ENCODE results near the gene NCAPG2. TPM values are rescaled to one million over a fixed set of nuclear protein-coding genes. Genes with fewer than 3 reads are reported as not detected.

The NCAPG2 gene
- polyA plus RNA-seq, 1 donor from 2014 or later: 8.3 TPM

DNA sequence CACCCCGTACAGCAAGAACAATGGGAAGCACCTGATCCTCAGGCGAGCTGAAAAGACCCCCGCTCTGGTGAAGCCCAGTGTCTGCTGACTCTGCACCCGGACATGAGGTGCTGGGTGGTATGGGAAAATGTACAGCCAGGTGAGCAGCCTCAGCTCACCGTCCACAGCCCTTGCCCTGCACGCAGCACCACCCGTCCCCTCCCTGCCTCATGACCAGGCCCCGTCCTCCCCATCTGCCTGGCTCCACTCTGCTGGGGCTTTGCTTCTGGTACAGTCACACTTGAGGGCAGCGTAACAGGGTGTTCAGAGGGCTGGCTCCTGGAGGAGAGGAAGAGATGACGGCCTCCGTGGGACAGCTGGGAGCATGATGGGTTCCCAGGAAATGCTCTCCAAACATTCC lies 49.1 kb downstream of the NCAPG2 start:
- H3K36me3 ChIP-seq (ENCODE audit: insufficient read depth, low read length): no peaks in the 10 kb centered on the region
- no peaks in the 10 kb centered on the region for H3F3A ChIP-seq (ENCODE audit: insufficient read depth, low read length, poor library complexity, severe bottlenecking)
- no peak for TF ChIP-seq EZH2 (IDR thresholded peaks at IDR 0.05; ENCODE audit: borderline replicate concordance, insufficient read depth, low read length, poor library complexity, severe bottlenecking)
- no peak for TF ChIP-seq MXI1 (conservative IDR thresholded peaks at IDR 0.05; ENCODE audit: poor library complexity, severe bottlenecking)
- H2AFZ ChIP-seq (ENCODE audit: low read depth, low read length): no peak overlapping the region
- H3K4me3 ChIP-seq (ENCODE audit: low read length): no peak overlapping the region
- no peaks in the 10 kb centered on the region for H3K9me2 ChIP-seq (ENCODE audit: insufficient read depth, low read length)
- H3K4me2 ChIP-seq (ENCODE audit: low read length): no peak overlapping the region
- no peak overlapping the region for H3K9ac ChIP-seq (ENCODE audit: low read length)
- no peaks in the 10 kb centered on the region for H3K9me3 ChIP-seq (ENCODE audit: low read length)
- no peaks in the 10 kb centered on the region for H3K27me3 ChIP-seq (ENCODE audit: insufficient read depth, low read depth, low read length)
- no peak overlapping the region for H3K27ac ChIP-seq (ENCODE audit: low read length)
- no peaks in the 10 kb centered on the region for H4K20me1 ChIP-seq (ENCODE audit: insufficient read depth)
- no peaks in the 10 kb centered on the region for H3K79me2 ChIP-seq (replicated peaks; ENCODE audit: insufficient read depth, low read length)

GRCh38 chr7:158651968-158652565 lies 52.5 kb downstream of the NCAPG2 start:
- no peaks in the 10 kb centered on the region for H3K9me3 ChIP-seq (ENCODE audit: low read length)
- H3K36me3 ChIP-seq (ENCODE audit: insufficient read depth, low read length): no peaks in the 10 kb centered on the region
- H3K79me2 ChIP-seq (replicated peaks; ENCODE audit: insufficient read depth, low read length): no peaks in the 10 kb centered on the region
- H3K4me2 ChIP-seq (ENCODE audit: low read length): no peak overlapping the region
- no peak overlapping the region for H2AFZ ChIP-seq (ENCODE audit: low read depth, low read length)
- H3K9me2 ChIP-seq (ENCODE audit: insufficient read depth, low read length): no peaks in the 10 kb centered on the region
- H3K27ac ChIP-seq (ENCODE audit: low read length): no peak overlapping the region
- H3F3A ChIP-seq (ENCODE audit: insufficient read depth, low read length, poor library complexity, severe bottlenecking): no peaks in the 10 kb centered on the region
- H3K27me3 ChIP-seq (ENCODE audit: insufficient read depth, low read depth, low read length): no peaks in the 10 kb centered on the region
- H3K4me3 ChIP-seq (ENCODE audit: low read length): no peak overlapping the region
- H4K20me1 ChIP-seq (ENCODE audit: insufficient read depth): no peaks in the 10 kb centered on the region
- no peak overlapping the region for H3K9ac ChIP-seq (ENCODE audit: low read length)
- TF ChIP-seq SMC3 (conservative IDR thresholded peaks at IDR 0.05; ENCODE audit: poor library complexity): no peak
- no peak for TF ChIP-seq CTCF (IDR thresholded peaks at IDR 0.05; ENCODE audit: poor library complexity, severe bottlenecking)
- no peak for TF ChIP-seq RAD21 (conservative IDR thresholded peaks at IDR 0.05)
- no peak for TF ChIP-seq REST (IDR thresholded peaks at IDR 0.05; ENCODE audit: borderline replicate concordance)
- TF ChIP-seq POLR2AphosphoS5 (IDR thresholded peaks at IDR 0.05): no peak
- TF ChIP-seq TAF1 (IDR thresholded peaks at IDR 0.05; ENCODE audit: low read depth): no peak
- TF ChIP-seq EP300 (conservative IDR thresholded peaks at IDR 0.05; ENCODE audit: poor library complexity, severe bottlenecking): no peak
- TF ChIP-seq MXI1 (conservative IDR thresholded peaks at IDR 0.05; ENCODE audit: poor library complexity, severe bottlenecking): no peak
- no peak for TF ChIP-seq EZH2 (IDR thresholded peaks at IDR 0.05; ENCODE audit: borderline replicate concordance, insufficient read depth, low read length, poor library complexity, severe bottlenecking)
